GM19193 (cell line): ENCODE measurements around the gene SYCP2.

Experiments used
- POLR2A ChIP-seq: IDR thresholded peaks from 4 replicates; pipeline ENCODE4 v1.6.1; 2011; ENCODE audit not compliant: insufficient read depth, insufficient read length; ENCODE audit errors: extremely low read depth

The SYCP2 gene

GRCh38 chr20:59817406-59817805 is 116.0 kb downstream of the SYCP2 start:
- no peak for TF ChIP-seq POLR2A

GRCh38 chr20:59816146-59816738 is 117.2 kb downstream of the SYCP2 start:
- no peak for TF ChIP-seq POLR2A

GRCh38 chr20:59814840-59815340 is 118.5 kb downstream of the SYCP2 start:
- TF ChIP-seq POLR2A, result no peak

- no peak for TF ChIP-seq POLR2A
Observed at GRCh38 chr20:59813948-59814839, 119.2 kb downstream of the SYCP2 start.
